GM18505 (cell line): Measurements from ENCODE around the gene SELP.
A peak's percentile ranks its signal among the peaks of the same experiment; 100 is the strongest.

Experiments
- ATAC-seq: cut with Tn5 transposase; IDR thresholded peaks from one replicate; pipeline ENCODE4 v1.9.1; 2021; ENCODE audit not compliant: unreplicated experiment
- POLR2A ChIP-seq: IDR thresholded peaks from 4 replicates; pipeline ENCODE4 v1.6.1; 2011; ENCODE audit warnings: borderline replicate concordance; ENCODE audit not compliant: insufficient read depth, insufficient read length; ENCODE audit errors: extremely low read depth

The SELP gene

DNA sequence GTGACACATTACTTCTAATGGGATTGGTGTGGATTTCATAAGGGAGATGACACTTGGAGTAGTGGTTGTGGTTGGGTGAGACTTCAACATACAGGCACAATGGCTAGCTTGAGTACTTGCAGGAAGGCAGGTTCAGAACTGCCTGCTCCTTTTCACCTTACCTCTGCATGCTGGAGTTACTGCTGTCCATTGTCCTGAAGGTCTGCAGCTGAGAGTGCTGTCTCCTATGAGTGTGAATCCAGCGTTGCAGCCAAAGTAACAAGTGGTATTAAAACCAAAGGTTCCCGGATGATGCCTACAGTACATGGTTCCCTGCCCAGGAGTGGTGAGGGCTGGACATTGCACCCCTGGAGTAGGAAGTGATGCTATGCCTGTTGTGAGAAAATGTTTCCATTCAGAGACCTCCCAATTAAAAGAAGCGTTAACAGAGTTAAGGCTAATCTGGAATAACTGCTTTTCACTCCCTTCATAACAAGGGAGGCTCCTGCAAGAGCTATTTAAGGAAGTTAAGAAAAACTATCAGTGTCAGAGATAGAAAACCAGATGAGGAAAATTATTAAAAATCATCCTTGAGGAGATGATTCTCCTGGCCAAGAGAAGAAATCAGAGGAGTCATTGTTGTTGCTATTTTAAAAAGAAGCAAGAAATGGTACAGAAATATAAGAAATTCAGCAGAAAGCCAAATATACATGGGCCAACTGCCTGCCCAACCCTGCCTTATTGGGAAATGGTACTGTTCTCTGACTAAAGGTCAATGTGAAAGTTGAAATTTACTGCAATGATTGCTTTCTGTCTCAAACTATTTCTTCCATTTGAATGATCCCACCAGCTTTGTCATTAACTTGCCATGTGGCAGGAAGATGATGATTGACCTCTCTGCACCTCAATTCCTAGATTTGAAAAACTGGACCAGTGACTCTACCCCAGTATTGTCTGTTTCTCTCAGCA is 33.9 kb downstream of the SELP start:
- no peak for TF ChIP-seq POLR2A
- ATAC-seq = no peak

DNA sequence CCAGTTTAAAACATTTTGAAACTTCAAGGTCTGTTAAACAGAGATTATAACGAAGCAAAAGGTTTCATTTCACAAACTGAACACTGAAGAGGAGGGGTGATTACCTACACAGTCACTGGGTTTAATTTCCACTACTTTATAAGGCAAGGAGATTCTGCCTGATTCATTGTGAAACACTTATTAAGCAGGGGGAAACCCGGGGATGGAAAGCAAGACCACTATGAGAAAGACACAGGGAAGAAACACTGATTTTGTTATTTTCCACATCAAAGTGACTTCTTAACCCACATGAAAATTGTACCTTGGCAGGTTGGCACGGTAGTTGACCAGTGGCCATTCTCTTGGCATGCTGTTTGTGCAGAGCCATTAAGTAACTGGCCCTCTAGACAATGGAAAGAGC is 35.5 kb downstream of the SELP start:
- no peak for TF ChIP-seq POLR2A
- ATAC-seq = no peak

DNA sequence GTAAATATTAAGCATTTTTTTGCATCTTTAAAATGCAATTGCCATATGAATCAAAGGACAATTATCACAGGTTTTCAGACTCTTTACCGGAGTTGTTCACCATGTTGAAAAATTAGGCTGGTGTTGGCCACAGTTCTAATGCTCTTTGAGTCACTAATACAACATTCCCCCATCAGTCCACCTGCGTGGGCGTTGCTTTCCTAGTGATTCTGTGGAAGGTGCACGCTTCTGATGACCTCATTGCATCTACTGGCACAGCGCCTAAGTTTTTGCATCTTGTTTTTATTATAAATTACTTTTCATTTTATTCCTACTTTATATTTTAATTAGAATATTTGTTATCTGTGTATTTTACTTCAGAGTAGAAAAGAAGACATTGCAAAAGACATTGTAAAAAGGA is 39.0 kb downstream of the SELP start:
- TF ChIP-seq POLR2A = no peak
- no peak for ATAC-seq

DNA sequence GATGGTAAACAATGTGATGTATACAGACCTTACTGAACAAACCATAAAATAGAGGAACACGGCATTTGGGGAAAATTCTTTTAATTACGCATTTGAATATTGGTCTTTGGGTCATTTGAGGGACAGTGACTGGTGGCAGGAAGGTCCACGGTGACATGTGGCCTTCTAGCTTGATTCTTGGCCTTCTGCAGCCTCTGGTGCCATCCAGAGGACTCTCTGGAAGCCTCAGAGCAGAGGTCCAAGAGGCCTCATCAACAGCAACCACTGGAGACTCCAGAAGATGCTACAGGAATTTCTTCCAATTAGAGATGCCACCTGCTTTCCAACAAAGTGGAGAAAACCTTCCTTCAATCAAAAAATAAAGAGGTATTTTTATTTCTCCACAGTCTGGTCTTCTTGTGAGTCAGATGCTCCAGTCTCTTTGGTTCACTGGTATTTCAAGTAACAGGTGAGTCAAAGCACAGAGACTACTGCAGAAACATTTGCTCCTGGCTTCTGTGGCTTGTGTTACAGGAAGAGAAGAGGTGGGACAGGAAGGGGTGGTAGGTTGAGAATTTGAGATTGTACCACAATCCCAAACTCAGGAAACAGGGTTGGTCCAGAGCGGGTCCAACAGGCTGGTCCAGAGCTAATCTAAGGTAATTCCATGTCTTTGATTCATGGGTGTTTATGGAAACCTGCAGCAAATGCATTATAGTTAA is 41.0 kb downstream of the SELP start:
- no peak for TF ChIP-seq POLR2A
- ATAC-seq = no peak

DNA sequence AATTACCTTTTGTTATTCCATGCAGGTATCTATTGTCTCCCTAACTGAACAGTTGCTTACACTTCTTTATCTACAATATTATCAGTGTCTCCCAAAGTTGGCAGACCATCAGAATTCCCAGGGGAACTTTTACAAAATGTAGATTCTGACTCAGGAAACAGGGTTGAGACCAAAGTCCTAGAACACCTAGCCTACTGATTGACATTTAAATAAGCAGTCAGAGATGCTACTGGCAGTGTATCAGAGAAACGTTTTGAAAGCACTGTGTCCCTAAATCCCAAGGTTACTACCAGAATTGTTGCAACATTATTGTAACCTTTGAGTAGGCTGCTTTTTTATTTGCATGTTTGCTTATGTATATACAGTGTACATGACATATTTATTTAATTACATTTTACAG is 41.8 kb downstream of the SELP start:
- TF ChIP-seq POLR2A = no peak
- no peak for ATAC-seq

DNA sequence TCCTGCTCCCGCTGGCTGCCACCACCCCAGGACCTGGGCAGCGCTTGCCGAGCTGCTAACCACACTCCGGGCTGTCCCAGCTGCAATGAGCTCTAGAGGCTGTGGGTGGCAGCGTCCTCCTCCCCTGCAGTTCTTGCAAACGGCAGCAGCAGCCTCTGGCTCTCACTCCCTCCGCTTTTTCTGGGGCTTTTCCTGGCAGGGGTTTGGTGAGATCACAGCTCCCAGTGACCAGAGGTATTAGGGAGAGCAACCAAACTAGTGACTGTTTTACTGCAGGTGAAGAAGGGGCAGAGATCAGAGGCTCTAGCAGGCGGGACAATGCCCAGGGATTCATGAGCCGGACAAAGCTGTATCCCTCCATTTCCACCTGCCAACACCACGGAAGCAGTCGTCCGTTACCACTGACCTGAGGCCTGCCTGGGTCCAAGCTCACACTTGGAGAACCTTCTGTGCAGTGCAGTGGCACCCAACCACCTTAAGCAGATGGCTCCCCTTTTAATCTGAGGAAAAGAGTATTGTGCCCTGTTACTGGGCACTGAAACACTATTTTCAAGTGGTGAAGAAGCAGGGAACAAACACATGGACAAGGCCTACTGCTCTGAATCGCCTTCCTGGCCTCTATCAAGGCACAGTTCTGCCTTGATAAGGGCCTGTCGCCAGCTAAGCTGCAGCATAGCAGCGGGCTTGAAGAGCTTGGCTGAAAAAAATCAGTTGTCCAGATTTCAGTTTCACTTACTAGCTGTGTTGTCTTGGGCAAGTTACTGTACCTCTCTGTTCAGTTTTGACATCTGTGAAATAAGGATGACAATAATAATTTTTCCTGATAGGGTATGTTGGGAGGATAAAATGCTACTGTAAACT is 43.3 kb downstream of the SELP start, which contains the start of gene F5:
TSS of gene F5 (minus strand) at position 87 of the 861 bp plus-strand sequence. CDS start 95 bp downstream, outside the sequence.
- peak; percentile 96 for ATAC-seq

DNA sequence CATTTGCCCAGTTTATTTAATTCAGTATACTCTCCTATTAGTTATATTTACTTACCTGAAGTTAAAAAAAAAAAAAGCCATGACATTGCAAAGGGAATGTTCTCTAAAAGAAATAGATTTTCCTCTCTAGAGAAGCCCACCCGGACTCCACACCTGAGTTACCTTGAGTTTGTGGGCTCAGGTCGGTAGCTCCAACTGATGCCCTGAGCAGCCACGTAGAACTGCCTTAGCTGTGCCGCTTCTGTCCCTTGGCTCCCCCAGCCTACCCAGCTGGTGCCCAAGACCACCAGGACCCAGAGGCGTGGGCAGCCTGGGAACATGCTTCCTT is 43.9 kb downstream of the SELP start:
- no peak for TF ChIP-seq POLR2A
- ATAC-seq = no peak

More for the DNA sequence above, 43.3 kb downstream of the SELP start, which contains the start of gene F5:
- TF ChIP-seq POLR2A = no peak

DNA sequence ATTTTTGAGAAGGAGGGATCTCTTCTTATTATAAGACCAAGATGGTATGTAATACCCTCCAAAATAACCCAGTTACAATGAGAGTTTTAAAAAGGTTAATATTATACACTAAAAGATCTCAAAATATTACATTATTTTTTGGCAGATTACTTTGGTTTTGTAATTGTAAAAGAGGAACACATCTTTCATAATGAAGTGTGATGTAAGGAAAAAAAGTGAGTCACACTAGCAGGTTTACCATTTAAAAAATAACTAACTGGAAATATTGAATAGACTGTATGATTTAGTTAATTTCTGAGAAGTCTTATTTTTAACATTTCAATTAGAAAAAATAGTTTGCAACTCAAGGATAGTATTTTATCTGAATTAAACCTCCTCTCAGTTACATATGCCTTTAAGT is 44.7 kb downstream of the SELP start:
- TF ChIP-seq POLR2A = no peak
- ATAC-seq = no peak

DNA sequence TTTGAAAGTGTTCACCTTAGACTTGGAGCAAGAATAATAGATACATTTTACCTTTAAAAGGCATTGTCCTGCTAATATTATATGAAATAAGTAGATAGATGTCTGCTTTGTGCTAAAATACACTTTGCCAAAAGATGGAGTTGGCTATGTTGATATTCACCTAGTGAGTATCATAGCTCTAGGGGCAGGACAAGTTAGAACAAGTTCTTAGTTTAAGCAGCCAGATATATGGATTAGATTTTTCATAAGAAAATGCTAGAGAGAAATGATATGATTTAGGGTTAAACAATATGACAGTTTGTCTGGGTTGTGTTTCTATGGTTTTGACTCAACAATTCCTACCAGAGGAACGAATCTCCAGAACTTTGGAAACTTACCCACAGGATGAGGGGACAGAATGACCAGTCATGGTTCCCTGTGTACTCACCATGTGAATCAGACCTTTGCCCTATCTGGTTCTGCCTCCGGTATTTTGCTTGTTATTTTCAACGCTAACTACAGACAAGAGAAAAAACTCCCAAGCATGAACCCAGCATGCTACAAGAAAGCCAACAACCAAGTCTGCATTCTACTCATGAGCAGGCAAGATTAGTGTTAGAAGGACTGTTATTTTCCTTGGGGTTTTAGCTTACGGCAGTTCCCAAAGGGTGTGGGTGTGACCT is 45.3 kb downstream of the SELP start:
- ATAC-seq = no peak
- no peak for TF ChIP-seq POLR2A

DNA sequence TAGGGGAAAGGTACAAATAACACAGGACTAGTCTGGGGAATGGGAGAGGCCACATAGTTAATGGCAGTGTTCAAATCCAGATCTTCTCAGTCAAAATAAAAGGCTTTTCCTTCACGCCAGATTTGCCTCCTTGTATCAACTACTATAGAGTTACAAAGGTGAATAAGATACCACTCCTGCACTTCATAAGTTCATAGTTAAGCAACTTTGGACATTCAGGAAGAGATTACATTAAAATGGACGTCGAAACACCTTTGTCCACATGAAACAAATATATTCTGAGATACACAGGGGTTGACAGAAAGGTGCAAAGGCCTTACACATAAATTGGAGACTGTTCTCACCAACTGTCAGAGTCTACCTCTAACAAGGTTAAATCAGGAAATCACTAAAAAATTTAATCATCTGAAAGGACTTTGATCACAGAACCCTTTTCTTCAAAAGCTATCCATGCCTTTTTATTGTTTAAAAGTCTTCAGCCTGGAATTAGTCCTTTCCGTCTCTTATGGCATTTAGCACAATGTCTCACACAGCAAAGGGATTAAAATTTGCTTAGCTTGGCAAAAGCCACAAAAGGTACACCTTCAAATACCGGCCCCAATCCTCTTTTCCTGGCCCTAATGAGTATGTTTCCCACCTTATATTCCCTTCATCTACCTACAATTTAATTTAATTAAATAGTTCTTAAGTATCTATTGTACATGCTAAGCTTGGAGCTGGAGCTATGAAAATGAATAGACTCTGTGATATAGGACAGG is 51.8 kb downstream of the SELP start:
- TF ChIP-seq POLR2A = no peak
- no peak for ATAC-seq

DNA sequence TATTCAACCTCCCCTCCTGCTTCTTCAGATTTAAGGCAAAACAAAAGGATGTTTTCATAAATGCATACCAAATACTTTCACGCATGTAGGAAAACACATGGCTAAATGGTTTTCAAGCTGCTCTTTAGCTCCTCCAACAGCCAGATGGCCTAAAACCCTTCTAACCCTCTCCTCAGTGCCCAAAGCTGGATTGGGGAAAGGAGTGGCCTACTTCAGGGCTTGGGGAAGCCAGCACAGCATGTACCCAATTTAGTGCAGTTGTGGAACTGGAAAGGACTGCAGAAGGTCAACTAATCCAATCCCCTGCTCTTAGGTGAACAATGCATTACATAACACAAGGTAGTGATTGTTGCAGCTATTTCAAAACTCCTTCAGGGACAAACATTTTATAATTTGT is 53.0 kb downstream of the SELP start:
- ATAC-seq = no peak
- no peak for TF ChIP-seq POLR2A
